Sigmoid colon (tissue), 7 donors: ENCODE results near the gene PPM1M. TPM values are rescaled to one million over a fixed set of nuclear protein-coding genes. Genes with fewer than 3 reads are reported as not detected.

ENCODE experiments used
- DNase-seq: peaks from one replicate; pipeline ENCODE4 v3.0.0-alpha.2; 2019
- H3K27ac ChIP-seq, 4 donors: fragments of 200-600 bp; sonication (generic); one replicate each; pipeline ENCODE4 v1.5.1; 2016 to 2019; ENCODE audit warnings: mild to moderate bottlenecking in 1 of 4
- H3K27me3 ChIP-seq, 3 donors: fragments of 200-600 bp; sonication (generic); one replicate each; pipeline ENCODE4 v1.5.1; 2019; ENCODE audit warnings: mild to moderate bottlenecking in 1 of 3
- H3K36me3 ChIP-seq, 4 donors: fragments of 200-600 bp; sonication (generic); one replicate each; pipeline ENCODE4 v1.5.1; 2016 to 2019
- H3K4me1 ChIP-seq, 4 donors: fragments of 200-600 bp; sonication (generic); one replicate each; pipeline ENCODE4 v1.5.1; 2017 to 2019
- H3K4me3 ChIP-seq, 4 donors: fragments of 200-600 bp; sonication (generic); one replicate each; pipeline ENCODE4 v1.5.1; 2017 to 2019; ENCODE audit warnings: mild to moderate bottlenecking in 2 of 4, moderate library complexity in 1 of 4
- H3K9me3 ChIP-seq, 4 donors: fragments of 200-600 bp in 3 of 4; sonication (generic) in 3 of 4; one replicate each; pipeline versions ENCODE4 v1.5.1 to v1.6.1; 2013 to 2019
- EP300 ChIP-seq, 4 donors: sonication (generic); formaldehyde crosslinking; IDR thresholded peaks; one replicate each; pipeline ENCODE4 v1.6.1; 2017; ENCODE audit warnings: antibody characterized with exemption in 4 of 4
- POLR2A ChIP-seq, 2 donors: fragments of 450-650 bp; IDR thresholded peaks; one replicate each; pipeline ENCODE4 v1.6.1; 2016; ENCODE audit warnings: antibody characterized with exemption in 2 of 2, mild to moderate bottlenecking in 2 of 2, moderate library complexity in 2 of 2
- POLR2AphosphoS5 ChIP-seq, 4 donors: sonication (generic); formaldehyde crosslinking; IDR thresholded peaks; one replicate each; pipeline ENCODE4 v1.6.1; 2017; ENCODE audit warnings: antibody characterized with exemption in 4 of 4
- WGBS, 2 donors: extraction: QIAGEN DNeasy Blood & Tissue Kit; methylation state at CpG; one replicate each; pipeline ENCODE4 v1.1.7; 2013; 5-methylcytosine and 5-hydroxymethylcytosine counted together
- intact Hi-C: fragments of 100-400 bp; cut with DNase I; formaldehyde crosslinking; loops from one replicate; pipeline ENCODE4 v1.15.1; 2023
- polyA plus RNA-seq, 3 donors: library from polyadenylated mRNA; stranded (reverse); fragments of 200-250 nt; gene quantifications; one replicate each; pipeline ENCODE4 v1.2.3, GENCODE V29; 2013
- total RNA-seq, 4 donors: library from RNA; depleted of rRNA; stranded (reverse); fragments of >200 nt; gene quantifications; one replicate each; pipeline ENCODE4 v1.1.0, GENCODE V29; 2016
- TF ChIP-seq, protein P1 (sequence below), 4 experiments: fragments of 450-650 bp in 3 of 4; fragments of 200-600 bp in 1 of 4; IDR thresholded peaks; one replicate each; pipeline ENCODE4 v1.5.1; 2016 to 2019; ENCODE audit warnings: antibody characterized with exemption in 4 of 4, mild to moderate bottlenecking in 3 of 4, moderate library complexity in 2 of 4
- donor health status: healthy with polysubstance abuse.
- donor health status: Bipolar disorder and iron deficiency.
- donor health status: healthy.

The PPM1M gene
- total and polyA plus RNA-seq, 7 donors: 5.8 to 28.2 (median 21.7) TPM

GRCh38 chr3:52295671-52296208, 50.2 kb downstream of the PPM1M start:
- Histone ChIP-seq H3K27me3 (no peaks in the 10 kb centered on the region), H3K4me3 (no peak overlapping the region), H3K27ac (no peak overlapping the region), H3K9me3 (no peaks in the 10 kb centered on the region), H3K4me1 (no peaks in the 10 kb centered on the region), H3K36me3 (peaks cover 0 to 24% (median 8%) of the 10 kb centered on the region in 4 donors)
- TF ChIP-seq EP300 (IDR thresholded peaks at IDR 0.05): no peak
- TF ChIP-seq, protein P1, sequence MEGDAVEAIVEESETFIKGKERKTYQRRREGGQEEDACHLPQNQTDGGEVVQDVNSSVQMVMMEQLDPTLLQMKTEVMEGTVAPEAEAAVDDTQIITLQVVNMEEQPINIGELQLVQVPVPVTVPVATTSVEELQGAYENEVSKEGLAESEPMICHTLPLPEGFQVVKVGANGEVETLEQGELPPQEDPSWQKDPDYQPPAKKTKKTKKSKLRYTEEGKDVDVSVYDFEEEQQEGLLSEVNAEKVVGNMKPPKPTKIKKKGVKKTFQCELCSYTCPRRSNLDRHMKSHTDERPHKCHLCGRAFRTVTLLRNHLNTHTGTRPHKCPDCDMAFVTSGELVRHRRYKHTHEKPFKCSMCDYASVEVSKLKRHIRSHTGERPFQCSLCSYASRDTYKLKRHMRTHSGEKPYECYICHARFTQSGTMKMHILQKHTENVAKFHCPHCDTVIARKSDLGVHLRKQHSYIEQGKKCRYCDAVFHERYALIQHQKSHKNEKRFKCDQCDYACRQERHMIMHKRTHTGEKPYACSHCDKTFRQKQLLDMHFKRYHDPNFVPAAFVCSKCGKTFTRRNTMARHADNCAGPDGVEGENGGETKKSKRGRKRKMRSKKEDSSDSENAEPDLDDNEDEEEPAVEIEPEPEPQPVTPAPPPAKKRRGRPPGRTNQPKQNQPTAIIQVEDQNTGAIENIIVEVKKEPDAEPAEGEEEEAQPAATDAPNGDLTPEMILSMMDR (IDR thresholded peaks at IDR 0.05): no peak
- no peak for TF ChIP-seq POLR2AphosphoS5 (IDR thresholded peaks at IDR 0.05)
- TF ChIP-seq POLR2A (IDR thresholded peaks at IDR 0.05): no peak
- no peak for DNase-seq
- intact Hi-C loops: no loop called here
- 95% methylated on average over 5 of the region's 5 CpGs for WGBS, 2 donors

DNA sequence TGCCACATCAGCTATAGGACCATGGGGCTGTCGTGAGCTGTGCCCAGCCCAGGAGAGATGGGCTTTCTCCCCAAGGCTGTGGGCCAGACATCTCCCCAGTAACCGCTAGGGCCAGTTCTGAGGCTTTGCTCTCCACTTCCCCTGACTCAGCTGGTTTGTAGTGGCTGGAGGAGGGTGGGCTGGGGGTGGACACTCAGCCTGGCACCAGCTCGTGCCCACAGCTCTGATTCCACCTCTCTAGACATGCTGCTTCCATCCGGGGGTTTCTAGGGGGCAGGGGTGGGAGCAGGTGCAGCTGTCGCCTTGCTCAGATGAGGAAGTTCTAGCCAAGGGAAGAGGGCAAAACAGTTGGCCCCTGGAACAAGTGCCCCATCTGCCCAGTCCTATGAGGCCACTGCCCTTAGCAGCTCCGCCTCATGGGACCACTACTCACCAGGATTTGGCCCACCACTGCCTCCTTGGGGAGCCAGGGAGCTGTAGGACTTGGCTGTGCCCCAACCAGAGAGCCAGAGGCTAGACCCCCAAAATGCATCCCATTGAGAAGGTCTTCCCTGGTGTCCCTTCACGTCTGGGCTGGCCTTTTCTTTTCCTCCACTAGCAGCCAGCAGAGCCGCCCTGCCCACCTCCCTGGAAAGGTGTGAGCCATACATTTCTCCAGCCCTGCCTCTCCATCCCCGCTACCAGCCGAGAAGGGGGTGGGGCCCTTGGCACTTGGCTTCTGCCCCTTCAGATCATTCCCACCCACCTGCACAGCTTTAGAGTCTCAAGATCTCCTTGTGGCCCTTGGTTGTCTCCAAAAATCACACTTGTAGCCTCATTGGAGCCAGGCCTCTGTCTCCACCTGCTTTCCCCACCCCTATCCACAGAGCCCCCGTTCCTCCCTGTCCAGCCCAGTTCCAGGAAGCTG, 51.9 kb downstream of the PPM1M start:
- no peaks in the 10 kb centered on the region for H3K9me3 ChIP-seq
- intact Hi-C loops: no loop called here
- no peaks in the 10 kb centered on the region for H3K27me3 ChIP-seq
- H3K27ac ChIP-seq: no peak overlapping the region
- no peak for DNase-seq
- no peak overlapping the region for H3K4me3 ChIP-seq
- H3K4me1 ChIP-seq: no peaks in the 10 kb centered on the region
- TF ChIP-seq EP300 (IDR thresholded peaks at IDR 0.05): no peak
- TF ChIP-seq, protein P1 (IDR thresholded peaks at IDR 0.05): no peak
- no peak for TF ChIP-seq POLR2A (IDR thresholded peaks at IDR 0.05)
- TF ChIP-seq POLR2AphosphoS5 (IDR thresholded peaks at IDR 0.05): no peak
- H3K36me3 ChIP-seq: peaks cover 0 to 11% (median 3%) of the 10 kb centered on the region in 4 donors
- 72 to 73% methylated on average over 11 of the region's 11 CpGs for WGBS, 2 donors

- WGBS, 2 donors: 34 to 46% methylated on average over 17 of the region's 17 CpGs
- TF ChIP-seq POLR2AphosphoS5 (IDR thresholded peaks at IDR 0.05): no peak
- TF ChIP-seq, protein P1 (IDR thresholded peaks at IDR 0.05): no peak
- TF ChIP-seq POLR2A (IDR thresholded peaks at IDR 0.05): no peak
- no peak for TF ChIP-seq EP300 (IDR thresholded peaks at IDR 0.05)
- intact Hi-C loops: no loop called here
- peaks cover 0 to 7% (median 0%) of the 10 kb centered on the region in 4 donors for H3K36me3 ChIP-seq
- DNase-seq: no peak
- no peaks in the 10 kb centered on the region for H3K9me3 ChIP-seq
- no peak overlapping the region for H3K27ac ChIP-seq
- H3K27me3 ChIP-seq: no peaks in the 10 kb centered on the region
- no peaks in the 10 kb centered on the region for H3K4me1 ChIP-seq
- no peak overlapping the region for H3K4me3 ChIP-seq
Observed at GRCh38 chr3:52298149-52299098, 52.9 kb downstream of the PPM1M start.

GRCh38 chr3:52299247-52299878, 53.8 kb downstream of the PPM1M start:
- no peaks in the 10 kb centered on the region for H3K27me3 ChIP-seq
- H3K4me1 ChIP-seq: no peaks in the 10 kb centered on the region
- DNase-seq: no peak
- WGBS, 2 donors: 36 to 56% methylated on average over 10 of the region's 10 CpGs
- no peak overlapping the region for H3K27ac ChIP-seq
- intact Hi-C loops: no loop called here
- TF ChIP-seq, protein P1 (IDR thresholded peaks at IDR 0.05): no peak
- no peak for TF ChIP-seq POLR2A (IDR thresholded peaks at IDR 0.05)
- no peak overlapping the region for H3K4me3 ChIP-seq
- H3K9me3 ChIP-seq: no peaks in the 10 kb centered on the region
- no peaks in the 10 kb centered on the region for H3K36me3 ChIP-seq
